DND-41 (cell line): Measurements from ENCODE around the gene CCDC14.
"Not testable (repeated sequence)": the region's sequence is repeated elsewhere in the genome, so short reads cannot be mapped to it uniquely, and the experiment has no call there.

ENCODE experiments used
- CTCF ChIP-seq: IDR thresholded peaks from 2 replicates; pipeline ENCODE4 v1.5.1; 2012; ENCODE audit warnings: borderline replicate concordance, low read length, moderate library complexity, mild to moderate bottlenecking; ENCODE audit not compliant: poor library complexity, severe bottlenecking; ENCODE audit errors: extremely low read depth
- EZH2 ChIP-seq: IDR thresholded peaks from 3 replicates; pipeline ENCODE4 v1.6.1; 2012; ENCODE audit warnings: borderline replicate concordance, low read depth, mild to moderate bottlenecking, moderate library complexity, low read length, inconsistent platforms; ENCODE audit not compliant: severe bottlenecking

- TF ChIP-seq CTCF, EZH2: not testable (repeated sequence)
Measured at GRCh38 chr3:123981317-123981716, 20.3 kb upstream of the CCDC14 start.
